H1 (cell line): ENCODE results near the gene VPS13C.
A peak's percentile ranks its signal among the peaks of the same experiment; 100 is the strongest.

Experiments
- ATF2 ChIP-seq: IDR thresholded peaks from 2 replicates; pipeline ENCODE4 v1.6.1; 2012; ENCODE audit warnings: low read length, inconsistent platforms
- CREB1 ChIP-seq: IDR thresholded peaks from 2 replicates; pipeline ENCODE4 v1.6.1; 2012; ENCODE audit warnings: inconsistent platforms
- CTCF ChIP-seq, 3 experiments: IDR thresholded peaks; 1 replicate in 2 of 3; 2 replicates in 1 of 3; pipeline versions ENCODE4 v1.5.1 to v1.6.1; 2011; ENCODE audit warnings: low read length in 3 of 3, mild to moderate bottlenecking in 3 of 3, inconsistent platforms in 2 of 3, low read depth in 1 of 3, moderate library complexity in 1 of 3; ENCODE audit not compliant: insufficient read depth in 1 of 3; ENCODE audit errors: control extremely low read depth in 1 of 3
- EP300 ChIP-seq, 2 experiments: IDR thresholded peaks; 1 replicate in 1 of 2; 2 replicates in 1 of 2; pipeline ENCODE4 v1.6.1; 2011 to 2012; ENCODE audit warnings: low read depth in 2 of 2, low read length in 2 of 2, mild to moderate bottlenecking in 2 of 2, borderline replicate concordance in 1 of 2, inconsistent platforms in 1 of 2, moderate library complexity in 1 of 2
- JUN ChIP-seq: IDR thresholded peaks from 2 replicates; pipeline ENCODE4 v1.6.1; 2011; ENCODE audit warnings: low read depth, mild to moderate bottlenecking, improper control_type of control experiment, low read length
- JUND ChIP-seq: IDR thresholded peaks from 2 replicates; pipeline ENCODE4 v1.6.1; 2011; ENCODE audit warnings: mild to moderate bottlenecking, improper control_type of control experiment, low read length
- KDM1A ChIP-seq: fragments of 200-600, 300-600 bp; sonication (generic); IDR thresholded peaks from 2 replicates; pipeline ENCODE4 v1.7.1; 2016; ENCODE audit warnings: mild to moderate bottlenecking, low read length, borderline replicate concordance
- POLR2A ChIP-seq, 2 experiments: IDR thresholded peaks; 1 replicate in 1 of 2; 2 replicates in 1 of 2; pipeline ENCODE4 v1.6.1; 2011; ENCODE audit warnings: low read depth in 2 of 2, low read length in 2 of 2, mild to moderate bottlenecking in 2 of 2; ENCODE audit errors: control extremely low read depth in 1 of 2
- SUZ12 ChIP-seq: fragments of 200-600 bp; sonication (generic); IDR thresholded peaks from 2 replicates; pipeline ENCODE4 v1.6.1; 2012; ENCODE audit warnings: mild to moderate bottlenecking, inconsistent platforms, low read length, moderate library complexity, mixed read lengths
- TAF1 ChIP-seq: IDR thresholded peaks from 2 replicates; pipeline ENCODE4 v1.6.1; 2011; ENCODE audit warnings: mild to moderate bottlenecking, low read depth, low read length
- YY1 ChIP-seq: IDR thresholded peaks from 2 replicates; pipeline ENCODE4 v1.6.1; 2011; ENCODE audit warnings: low read depth, mild to moderate bottlenecking, low read length
- ZNF274 ChIP-seq: IDR thresholded peaks from 2 replicates; pipeline ENCODE4 v1.7.0; 2012; ENCODE audit warnings: low read length, borderline replicate concordance; ENCODE audit errors: extremely low read depth

GRCh38 chr15:61871926-61872522 lies 188.2 kb downstream of the VPS13C start:
- TF ChIP-seq JUN: no peak
- no peak for TF ChIP-seq POLR2A (IDR thresholded peaks at IDR 0.05; ENCODE audit: control extremely low read depth in 1 of 2, low read depth in 2 of 2, low read length in 2 of 2)
- no peak for TF ChIP-seq ATF2
- TF ChIP-seq CTCF (IDR thresholded peaks at IDR 0.05; ENCODE audit: control extremely low read depth in 1 of 3, insufficient read depth in 1 of 3, low read depth in 1 of 3, low read length in 3 of 3): peak in 2 of 3 experiments; percentile 17 to 49; a peak in 2 of 4 replicates
- TF ChIP-seq YY1: no peak
- no peak for TF ChIP-seq EP300 (IDR thresholded peaks at IDR 0.05; ENCODE audit: borderline replicate concordance in 1 of 2, low read depth in 2 of 2, low read length in 2 of 2)
- TF ChIP-seq SUZ12: no peak
- no peak for TF ChIP-seq JUND
- no peak for TF ChIP-seq KDM1A
- TF ChIP-seq TAF1: no peak
- no peak for TF ChIP-seq CREB1
- no peak for TF ChIP-seq ZNF274
